ENCODE measurements around the gene SLC38A10.
A peak's percentile ranks its signal among the peaks of the same experiment; 100 is the strongest.

Gene SLC38A10

DNA sequence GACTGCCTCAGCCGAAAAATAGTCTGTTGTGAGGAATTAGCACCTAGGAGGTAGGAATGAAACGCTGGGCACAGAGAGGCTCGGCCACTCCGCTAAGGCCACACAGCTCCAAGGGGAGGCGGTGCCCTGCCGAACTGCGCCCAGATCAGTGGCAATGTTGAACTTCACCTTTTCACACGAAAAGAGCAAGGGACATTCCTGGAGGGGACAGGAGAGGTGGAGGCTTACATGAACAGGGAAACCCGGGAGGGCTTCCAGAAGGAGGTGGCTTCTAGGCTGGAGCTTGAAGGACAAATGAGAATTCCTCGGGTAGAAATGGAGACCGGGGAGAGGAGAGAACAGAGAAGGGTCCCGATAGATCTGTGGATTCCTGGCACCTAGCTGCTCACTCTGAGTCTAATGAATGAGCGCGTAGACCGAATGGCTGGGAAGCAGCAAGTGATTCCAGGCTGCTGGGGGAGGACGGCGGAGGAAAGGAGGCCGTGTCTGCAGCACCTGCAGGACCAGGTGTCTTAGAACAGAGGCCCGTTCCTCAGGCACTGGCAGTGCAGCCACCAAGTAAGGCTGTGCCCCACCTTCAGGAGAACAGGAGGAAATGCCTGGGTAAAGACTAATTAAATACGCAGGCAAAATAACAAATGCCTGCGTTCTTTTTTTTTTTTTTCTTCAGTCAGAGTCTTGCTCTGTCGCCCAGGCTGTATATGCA lies 722 bp upstream of the SLC38A10 start:
- DNase-seq = peak; percentile 66 to 73

DNA sequence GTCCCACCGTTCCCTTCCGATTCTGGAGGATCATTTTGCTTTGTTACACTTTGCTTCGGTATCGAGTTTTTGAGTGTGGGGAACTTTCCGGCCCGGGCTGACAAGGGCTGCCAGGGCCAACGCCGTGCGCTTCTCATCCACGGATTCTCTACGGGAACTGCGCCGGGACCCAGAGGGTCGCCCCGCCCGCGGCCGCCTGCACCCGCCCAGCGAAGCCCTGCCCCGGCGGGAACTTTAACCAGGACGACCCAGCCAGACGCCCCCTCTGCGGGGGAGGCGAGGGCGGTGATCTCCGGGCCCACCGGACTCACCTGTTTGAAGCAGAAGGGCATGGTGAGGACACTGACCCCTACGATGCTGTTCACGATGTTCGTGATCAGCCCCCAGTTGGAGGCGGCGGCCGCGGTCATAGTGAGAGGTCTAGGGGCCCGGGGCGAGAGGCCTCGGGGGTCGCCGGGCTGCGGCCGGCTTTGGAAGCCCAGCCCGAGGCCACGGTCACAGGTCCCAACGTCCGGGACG lies 536 bp downstream of the SLC38A10 start:
- DNase-seq = peak in 1 of 2 donors; percentile 11

DNA sequence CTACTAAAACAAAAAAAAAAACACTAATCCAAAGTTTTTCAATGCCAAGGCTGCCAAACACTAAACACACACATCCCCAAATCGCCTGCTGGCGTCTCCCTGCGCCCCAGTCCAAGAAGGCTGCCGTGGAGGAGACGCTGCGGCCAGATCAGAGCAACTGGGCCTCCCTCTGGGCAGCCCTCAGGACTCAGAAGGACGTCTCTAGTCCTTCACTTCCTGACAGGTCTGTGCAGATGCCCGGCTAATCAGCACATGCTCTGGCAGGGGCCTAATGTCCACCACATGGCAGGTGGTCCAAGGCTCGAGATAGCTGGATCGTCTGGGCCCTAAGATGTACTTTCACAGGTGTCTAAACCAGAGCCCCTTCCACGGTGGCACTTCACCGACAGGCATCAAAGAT lies 2.7 kb downstream of the SLC38A10 start:
- DNase-seq = no peak

DNA sequence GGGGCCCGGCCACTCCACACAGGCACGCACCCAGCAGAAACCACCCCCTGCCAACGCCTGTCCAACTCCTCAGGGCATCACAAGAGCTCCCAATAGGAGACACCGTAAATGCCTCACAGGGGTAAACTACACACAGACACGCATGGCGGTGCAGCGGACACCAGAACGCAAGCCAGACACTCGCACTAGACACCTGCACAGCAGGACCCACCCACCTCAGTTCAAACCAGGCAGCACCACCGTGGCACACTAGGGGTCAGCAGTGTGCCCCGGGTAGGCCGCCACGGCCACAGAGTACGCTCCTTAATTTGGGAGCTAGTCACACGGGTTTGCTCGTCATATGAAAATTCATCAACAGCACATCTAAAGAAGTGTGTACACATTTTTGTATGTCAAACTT lies 3.4 kb downstream of the SLC38A10 start:
- peak; percentile 78 to 79 for DNase-seq

DNA sequence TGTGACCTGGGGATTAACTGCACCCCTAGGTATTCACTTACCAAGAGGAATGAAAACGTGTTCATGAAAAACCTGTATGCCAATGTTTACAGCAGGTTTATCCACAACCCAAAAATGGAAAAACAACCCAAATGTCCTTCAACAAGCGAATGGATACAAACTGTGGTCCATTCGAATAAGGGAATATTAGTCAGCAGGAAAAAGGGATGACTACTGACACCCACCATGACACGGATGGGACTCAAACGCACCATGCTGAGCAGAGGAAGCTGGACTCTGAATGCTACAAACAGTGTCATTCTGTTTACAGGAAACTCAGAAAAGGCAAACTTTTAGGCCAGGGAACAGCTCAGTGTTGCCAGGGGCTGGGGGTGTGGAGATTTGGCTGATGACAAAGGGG lies 4.9 kb downstream of the SLC38A10 start:
- DNase-seq = no peak

DNA sequence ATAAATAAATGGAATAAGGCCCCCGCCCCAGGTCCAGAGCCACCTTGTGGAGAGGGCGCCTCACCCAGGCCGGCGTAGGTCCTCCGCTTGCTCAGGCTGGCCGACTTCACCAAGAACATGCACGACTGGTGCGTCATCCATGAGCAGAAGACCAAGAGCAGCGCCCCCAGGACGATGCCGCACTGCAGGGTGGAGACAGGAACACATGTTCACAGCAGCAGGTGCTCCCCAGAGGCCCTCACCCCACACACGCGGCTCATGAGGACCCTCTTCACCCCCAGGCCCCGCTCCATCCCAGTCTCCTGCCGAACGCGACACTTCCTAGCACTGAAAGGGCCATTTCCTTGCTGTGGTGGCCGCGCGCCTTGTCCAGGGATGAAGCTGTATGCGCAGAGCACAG lies 5.5 kb downstream of the SLC38A10 start:
- no peak for DNase-seq

DNA sequence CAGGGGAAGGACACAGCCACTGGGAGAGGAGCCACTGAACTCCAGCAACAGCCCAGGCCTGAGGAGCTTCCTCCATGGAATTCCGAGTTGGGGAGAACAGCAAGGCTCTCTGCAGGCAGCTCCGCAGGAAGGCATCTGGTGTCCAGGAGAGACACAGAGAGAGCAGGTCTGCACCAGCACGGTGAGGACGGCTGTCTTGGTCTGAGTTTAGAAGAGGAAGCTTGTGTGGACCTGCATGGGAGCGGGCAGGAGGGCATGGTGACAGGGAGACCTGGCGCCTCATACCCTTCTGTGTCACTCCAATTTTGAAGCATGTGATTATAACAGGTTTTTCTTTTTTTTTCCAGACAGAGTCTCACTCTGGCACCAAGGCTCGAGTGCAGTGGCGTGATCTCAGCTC lies 6.4 kb downstream of the SLC38A10 start:
- no peak for DNase-seq

DNA sequence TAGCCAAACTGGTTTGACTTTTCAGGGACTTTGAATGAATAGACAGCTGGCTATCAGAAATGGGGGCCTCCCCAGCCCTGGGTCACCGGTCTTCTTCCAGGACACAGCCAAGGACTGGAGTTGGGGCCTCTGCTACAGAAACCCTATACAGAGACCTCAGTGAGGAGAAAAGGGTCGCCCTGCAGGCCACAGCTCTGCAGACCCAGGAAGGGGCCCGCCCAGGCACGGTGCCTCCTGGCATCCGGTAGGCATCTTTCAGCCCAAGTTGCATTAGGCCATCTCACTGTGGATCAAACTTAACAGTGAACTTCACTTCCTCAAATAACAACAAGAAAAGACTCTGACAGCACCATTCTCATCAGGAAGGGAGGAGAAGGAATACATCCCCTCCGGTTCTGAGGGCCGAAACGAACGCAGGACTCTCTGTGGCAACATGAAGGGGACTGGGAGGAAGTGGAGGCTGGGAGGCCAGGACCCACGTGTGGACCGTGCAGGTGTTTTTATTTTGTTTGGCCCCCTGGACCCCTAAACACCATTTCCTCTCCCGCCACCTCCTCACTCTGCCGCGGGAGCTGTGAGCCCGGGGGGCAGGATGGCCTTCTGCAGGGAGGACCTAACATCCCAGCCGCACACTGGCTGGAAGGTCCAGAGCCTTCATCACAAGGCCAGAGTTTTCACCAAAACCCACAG lies 7.2 kb downstream of the SLC38A10 start:
- no peak for DNase-seq

DNA sequence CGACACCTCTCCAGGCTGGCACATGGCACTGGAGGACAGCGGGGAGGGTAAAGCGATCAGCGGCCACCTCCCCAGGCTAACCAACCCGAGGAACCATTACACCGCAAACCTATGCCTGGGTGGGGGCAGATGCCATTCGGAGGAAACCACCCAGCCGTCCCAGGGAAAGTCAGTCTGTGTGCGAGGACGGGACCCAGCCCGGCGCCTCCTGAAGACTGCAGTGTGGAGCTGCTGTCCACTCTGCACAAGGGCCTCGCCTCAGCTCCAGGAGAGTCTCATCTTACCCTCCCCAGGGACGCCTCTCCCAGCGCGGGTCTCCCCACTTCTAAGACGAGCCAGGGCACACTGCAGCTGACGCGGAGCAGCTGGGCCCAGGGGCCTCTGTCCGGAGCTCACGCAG lies 8.0 kb downstream of the SLC38A10 start:
- no peak for DNase-seq

DNA sequence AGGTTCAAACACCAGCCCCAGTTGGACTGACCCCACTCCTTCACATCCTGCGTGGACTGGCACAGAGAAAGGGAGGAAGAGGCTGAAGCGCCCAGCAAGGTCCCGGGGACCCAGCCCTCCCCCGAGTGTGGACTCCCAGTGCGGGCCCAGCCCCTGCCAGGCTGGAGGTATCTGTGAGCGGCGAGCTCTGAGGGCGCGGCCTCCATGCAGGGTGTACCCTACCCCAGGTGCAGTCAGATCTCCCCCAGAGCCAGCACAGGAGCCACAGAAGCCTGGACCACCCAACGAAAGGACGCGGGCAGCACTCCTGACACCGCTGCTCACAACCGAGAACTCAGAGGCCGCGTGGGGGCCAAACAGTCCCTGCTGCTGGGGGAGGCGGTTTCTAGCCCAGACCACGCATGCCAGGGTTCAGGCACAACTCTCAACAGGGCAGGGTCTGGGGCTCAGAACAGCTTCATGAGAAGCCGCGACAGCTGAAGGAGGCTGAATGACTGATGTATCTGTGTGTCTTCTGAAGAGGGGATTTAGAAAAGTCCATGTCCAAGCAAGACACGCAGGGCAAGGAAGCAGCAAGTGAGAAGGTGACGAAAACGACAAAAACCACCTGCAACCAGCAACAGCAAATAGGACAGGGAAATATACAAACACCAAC lies 8.5 kb downstream of the SLC38A10 start:
- DNase-seq = no peak

DNA sequence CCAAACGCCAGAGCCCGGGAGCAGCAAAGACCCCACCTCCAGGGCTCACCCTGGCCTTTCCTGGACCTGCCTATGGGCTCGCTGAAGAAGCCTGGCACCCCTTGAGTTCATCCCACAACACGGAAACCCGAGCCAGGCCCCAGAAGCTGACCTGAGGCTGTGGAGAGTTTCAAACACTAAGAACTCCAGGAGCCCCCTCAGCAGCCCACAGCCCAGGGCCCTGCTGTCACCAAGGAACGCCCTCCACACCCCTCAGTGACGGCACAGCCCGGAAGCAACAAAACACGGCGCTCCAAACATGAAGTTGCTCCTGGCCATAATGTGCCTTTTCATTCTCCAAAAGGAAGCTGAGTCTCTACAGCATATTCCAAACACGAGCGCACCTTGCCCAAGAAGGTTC lies 9.2 kb downstream of the SLC38A10 start:
- no peak for DNase-seq

DNA sequence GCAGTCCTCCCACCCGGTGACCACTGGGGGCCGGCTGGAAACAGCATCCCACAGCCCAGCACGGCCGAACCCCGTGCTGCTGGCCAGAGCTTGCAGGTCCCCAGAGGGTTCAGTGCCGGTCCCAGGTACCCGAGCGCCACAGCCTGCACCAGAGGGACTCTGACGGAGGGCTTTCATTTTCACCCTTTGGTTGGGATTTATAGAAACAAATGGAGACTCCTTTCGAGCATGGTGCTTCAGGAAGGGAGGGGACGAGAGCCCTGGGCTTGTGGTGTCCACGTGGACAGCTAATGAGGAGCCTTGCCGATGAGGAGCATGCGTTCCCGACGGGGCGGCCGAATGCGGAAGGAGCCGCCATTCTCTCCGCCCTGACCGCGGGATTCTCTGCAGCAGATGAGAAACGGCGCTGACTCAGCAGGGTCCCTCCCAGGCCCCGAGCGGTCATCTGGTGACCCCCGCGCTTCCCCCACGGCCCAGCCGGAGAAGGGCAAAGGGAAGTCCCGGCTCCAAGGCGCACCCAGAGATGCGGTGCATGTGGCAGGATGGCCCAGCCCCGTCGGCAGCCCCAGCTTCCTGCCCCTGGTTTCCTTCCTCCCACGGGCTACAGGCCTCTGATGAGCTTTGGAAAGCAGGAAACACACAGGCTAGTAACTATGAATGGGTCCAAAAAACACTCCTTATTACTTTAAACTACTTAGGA lies 9.8 kb downstream of the SLC38A10 start:
- DNase-seq = peak; percentile 61 to 83

DNA sequence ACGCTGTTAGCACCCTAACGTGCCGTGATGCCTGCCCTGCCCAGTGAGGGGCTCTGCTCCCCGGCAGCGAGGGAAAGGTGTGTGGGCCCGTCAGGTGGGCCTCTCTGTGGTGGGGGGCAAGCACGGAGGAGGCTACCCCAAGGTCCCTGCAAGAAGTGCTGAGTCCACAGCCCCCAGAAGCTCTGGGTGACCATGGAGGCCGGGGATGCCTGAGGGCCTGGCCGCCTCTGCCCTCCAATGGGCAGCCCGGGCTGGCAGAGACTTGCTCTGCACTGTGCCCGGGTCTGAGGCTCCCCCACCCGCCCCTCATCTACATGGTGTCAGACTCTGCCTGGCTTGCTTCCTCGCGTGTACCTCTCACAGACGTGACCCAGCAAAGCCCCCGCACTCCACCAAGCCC lies 12.2 kb downstream of the SLC38A10 start:
- no peak for DNase-seq

DNA sequence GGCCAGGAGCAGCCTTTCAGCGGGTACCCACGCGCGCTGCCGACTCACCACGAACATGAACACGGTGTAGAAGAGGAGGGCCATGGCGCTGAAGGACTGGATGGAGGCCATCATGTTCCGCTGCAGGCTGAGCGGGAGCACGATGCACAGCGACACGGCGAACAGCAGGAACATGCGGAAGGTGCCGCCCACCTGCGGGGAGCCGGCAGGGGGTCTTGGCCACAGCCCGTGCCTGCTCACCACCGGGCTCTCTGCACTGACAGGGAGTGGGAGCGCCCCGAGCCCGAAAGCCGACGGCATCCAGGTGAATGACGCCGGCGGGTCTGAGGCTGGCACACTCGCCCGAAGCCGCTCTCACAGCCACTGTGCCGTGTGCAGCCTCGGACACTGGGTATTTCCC lies 13.0 kb downstream of the SLC38A10 start:
- DNase-seq = no peak

DNA sequence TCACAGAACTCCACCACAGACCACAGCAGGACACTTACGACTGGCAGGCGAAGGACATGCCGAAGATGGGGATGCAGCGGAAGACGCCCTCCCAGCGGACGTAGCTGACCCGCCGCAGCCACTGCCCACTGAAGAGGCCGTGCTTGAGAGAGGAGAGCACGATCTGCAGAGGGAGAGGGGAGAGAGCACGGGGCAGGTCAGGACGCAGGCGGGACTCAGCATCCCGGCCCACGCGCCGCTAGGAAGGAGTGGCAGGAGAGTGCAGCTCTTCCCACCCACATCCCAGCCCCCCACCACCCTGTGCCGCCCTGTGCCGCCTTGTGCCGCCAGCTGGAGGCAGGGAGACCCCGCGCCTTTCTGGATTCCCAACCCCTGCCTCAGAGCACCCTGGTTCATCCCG lies 14.5 kb downstream of the SLC38A10 start:
- no peak for DNase-seq

DNA sequence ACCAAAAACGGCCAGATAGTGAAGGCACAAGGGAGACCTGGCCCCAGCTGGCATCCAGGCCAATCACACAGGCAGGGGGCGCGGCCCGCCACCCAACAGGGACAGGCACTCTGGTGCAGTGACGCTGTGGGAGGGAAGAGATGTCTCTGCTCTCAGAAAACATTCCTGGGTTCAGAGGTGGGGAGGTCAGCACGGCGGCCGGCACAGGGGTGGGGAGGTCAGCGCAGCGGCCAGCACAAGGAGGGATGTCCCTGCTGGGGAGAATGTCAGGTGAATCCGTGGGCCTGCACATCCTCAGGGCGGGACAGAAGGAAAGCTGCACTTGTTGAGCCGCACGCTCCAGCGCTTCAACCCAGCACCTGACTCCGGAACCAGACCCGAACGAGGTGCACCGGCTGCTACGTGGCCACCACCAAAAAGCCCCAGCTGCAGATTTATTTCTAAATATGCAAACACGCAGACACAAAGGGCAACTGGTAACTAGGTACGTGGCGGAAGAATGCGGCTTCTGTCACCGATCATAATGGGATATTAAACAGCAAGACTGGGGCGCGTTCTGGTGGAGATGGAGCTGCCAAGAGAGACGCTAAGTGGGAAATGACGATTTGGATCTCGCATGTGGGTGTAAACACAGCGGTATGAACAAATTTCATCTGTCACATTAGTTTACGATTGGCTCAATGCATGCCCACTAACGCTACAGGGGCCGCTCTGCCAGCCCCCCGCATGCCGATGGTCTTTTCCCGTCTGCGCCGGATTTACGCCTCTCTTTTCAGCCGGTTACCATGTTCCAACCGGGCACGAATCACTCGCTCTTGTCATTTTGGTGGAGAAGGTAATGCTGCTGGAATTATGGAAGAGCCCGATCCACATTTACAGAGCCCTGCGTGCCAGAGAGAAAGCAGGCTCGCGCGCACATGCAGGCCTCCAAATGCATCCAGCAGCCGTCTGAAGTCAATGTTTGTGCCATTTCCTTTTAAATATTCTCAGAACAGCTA lies 15.5 kb downstream of the SLC38A10 start:
- DNase-seq = no peak

DNA sequence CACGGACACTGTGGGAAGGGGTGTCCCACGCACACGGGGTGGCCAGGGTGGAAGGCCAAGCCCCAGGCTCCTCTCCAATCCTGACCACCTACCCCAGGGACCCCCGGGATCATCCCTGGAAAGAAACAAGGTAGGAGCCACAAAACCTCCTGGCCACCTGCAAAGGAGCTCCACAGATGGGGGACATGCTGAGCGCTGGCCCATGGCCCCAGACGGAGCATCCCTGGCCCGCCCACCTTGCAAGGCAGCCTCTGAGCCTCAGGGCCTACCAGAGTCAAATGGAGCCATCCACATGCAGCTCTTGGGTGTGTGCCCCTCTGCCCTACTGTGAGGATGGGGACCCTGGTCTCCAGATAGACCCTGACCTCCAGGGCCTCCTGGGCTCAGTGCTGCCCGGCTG lies 16.3 kb downstream of the SLC38A10 start:
- DNase-seq = no peak

DNA sequence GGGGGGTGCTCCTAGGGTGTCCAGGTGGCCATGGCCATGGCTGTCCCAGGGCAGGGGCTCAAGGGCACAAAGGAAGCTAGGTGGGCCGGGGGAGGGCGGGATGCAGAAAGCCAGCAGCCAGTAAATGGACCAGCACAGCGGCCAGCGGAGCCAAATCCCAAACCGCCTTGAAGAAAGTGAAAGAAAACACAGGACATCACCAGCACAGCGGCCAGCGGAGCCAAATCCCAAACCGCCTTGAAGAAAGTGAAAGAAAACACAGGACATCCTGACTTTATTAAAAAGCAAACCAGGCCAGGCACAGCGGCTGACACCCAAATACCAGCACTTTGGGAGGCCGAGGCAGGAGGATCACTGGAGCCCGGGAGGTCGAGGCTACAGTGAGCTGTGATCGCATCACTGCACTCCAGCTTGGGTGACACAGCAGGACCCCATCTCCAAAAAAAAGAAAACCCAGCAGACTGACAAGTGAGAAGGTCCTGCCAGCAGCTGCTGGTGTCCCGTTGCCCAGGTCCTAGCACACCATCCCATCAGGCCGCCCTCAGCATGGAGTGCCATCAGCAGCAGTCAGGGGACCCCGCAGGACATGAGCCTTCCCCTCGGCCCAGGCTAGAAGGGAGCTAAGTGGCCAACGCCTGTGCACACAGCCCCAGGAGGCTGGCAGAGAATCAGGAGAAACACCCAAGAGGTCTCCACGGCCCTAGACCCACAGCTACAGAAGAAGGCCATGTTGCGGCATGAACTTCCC lies 17.0 kb downstream of the SLC38A10 start:
- DNase-seq = no peak

DNA sequence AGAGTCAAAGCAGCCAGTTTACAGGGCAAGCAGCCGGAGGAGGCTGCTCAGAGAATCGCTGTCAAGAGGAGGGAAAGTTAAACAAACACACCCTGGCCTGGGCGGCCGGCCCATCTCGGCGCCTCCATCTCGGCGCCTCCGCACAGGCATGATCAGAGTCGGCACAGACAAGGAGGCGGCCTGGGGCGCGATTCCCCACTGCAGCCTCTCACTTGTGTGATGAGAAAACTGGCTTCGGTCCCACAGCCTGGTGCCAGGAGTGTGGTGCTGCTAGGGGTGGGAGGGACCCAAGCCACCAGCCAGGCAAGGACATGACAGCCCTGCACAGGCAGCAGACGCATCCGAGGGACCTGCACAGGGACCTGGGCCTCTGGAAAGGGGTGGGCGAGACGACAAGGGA lies 17.7 kb downstream of the SLC38A10 start:
- no peak for DNase-seq

DNA sequence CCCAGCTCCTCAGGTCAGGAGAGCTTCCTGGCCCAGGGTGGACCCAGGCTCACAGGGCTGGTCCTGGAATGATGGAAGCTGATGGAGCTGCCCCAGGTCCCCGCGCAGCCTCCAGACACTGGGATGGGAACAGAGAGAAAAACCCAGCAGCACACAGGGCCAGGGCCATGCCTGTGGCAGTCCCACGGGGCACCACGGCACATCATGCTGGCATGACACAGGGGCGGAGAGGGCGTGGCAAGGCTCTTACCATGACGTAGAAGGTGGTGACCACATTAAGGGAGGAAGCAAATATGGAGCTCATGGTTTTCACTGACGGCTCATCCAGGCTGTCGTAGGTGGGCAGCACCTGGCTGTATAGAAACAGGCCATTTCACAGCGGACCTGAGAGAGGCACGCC lies 18.3 kb downstream of the SLC38A10 start:
- no peak for DNase-seq

DNA sequence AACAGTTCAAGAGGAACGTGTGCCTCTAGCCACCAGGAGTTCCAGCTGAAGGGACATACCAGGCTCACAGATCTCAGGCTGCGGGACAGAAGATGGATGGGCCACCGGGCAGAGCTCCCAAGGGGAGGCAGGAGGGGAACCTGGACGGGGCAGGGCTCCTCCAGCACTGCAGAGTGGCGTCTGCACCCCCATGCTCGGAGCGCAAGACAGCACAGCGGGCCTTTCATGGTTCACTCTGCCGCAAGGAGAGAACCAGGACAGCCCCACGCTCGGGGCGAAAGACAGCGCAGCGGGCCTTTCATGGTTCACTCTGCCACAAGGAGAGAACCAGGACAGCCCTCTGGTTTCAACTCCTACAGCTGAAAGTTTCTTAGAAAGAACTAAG lies 20.6 kb downstream of the SLC38A10 start:
- no peak for DNase-seq

Data from CD4-positive, alpha-beta T cell treated with Interleukin-4 for 1 hour (primary cell).